WTC11 (cell line): ENCODE results near the gene RNF126.

ENCODE experiments used
- CBFB ChIP-seq: sonication (generic); formaldehyde crosslinking; IDR thresholded peaks from 2 replicates; pipeline ENCODE4 v1.8.1; 2022; ENCODE audit warnings: mild to moderate bottlenecking, low read depth, missing genetic modification reagents
- CREB1 ChIP-seq: sonication (generic); formaldehyde crosslinking; IDR thresholded peaks from 2 replicates; pipeline ENCODE4 v1.8.0; 2023; ENCODE audit warnings: mild to moderate bottlenecking, missing genetic modification reagents
- CTCF ChIP-seq: fragments of 200-600 bp; IDR thresholded peaks from 2 replicates; pipeline ENCODE4 v1.8.0; 2022; ENCODE audit warnings: antibody characterized with exemption
- FOXK1 ChIP-seq: sonication (generic); formaldehyde crosslinking; IDR thresholded peaks from 2 replicates; pipeline ENCODE4 v1.8.0; 2022; ENCODE audit warnings: mild to moderate bottlenecking, moderate library complexity, missing genetic modification reagents
- IRF2 ChIP-seq: sonication (generic); formaldehyde crosslinking; IDR thresholded peaks from 2 replicates; pipeline ENCODE4 v1.8.0; 2022; ENCODE audit warnings: low read depth, missing genetic modification reagents, borderline replicate concordance
- KAT7 ChIP-seq: sonication (generic); formaldehyde crosslinking; IDR thresholded peaks from 2 replicates; pipeline ENCODE4 v1.8.1; 2023; ENCODE audit warnings: missing genetic modification reagents, mild to moderate bottlenecking, borderline replicate concordance
- NFYB ChIP-seq: sonication (generic); formaldehyde crosslinking; conservative IDR thresholded peaks from 2 replicates; pipeline ENCODE4 v1.8.0; 2022; ENCODE audit warnings: low read depth, missing genetic modification reagents
- RORB ChIP-seq: fragments of 250-450 bp; sonication (Bioruptor Pico); IDR thresholded peaks from 2 replicates; pipeline ENCODE4 v1.9.0; 2021; ENCODE audit warnings: mild to moderate bottlenecking
- SP1 ChIP-seq: sonication (generic); formaldehyde crosslinking; conservative IDR thresholded peaks from 2 replicates; pipeline ENCODE4 v1.8.1; 2022; ENCODE audit warnings: missing genetic modification reagents
- TEAD4 ChIP-seq: sonication (generic); formaldehyde crosslinking; IDR thresholded peaks from 2 replicates; pipeline ENCODE4 v1.8.0; 2022; ENCODE audit warnings: mild to moderate bottlenecking, missing genetic modification reagents
- ZBTB43 ChIP-seq: sonication (generic); formaldehyde crosslinking; IDR thresholded peaks from 2 replicates; pipeline ENCODE4 v1.8.1; 2023; ENCODE audit warnings: mild to moderate bottlenecking, missing genetic modification reagents
- TF ChIP-seq, protein P1 (sequence below): sonication (generic); formaldehyde crosslinking; conservative IDR thresholded peaks from 2 replicates; pipeline ENCODE4 v1.8.1; 2023; ENCODE audit warnings: mild to moderate bottlenecking, low read depth, missing genetic modification reagents, moderate library complexity
- TF ChIP-seq, protein P2 (sequence below): sonication (generic); formaldehyde crosslinking; IDR thresholded peaks from 2 replicates; pipeline ENCODE4 v1.8.1; 2022; ENCODE audit warnings: low read depth, missing genetic modification reagents, borderline replicate concordance
- TF ChIP-seq, protein P3 (sequence below): sonication (generic); formaldehyde crosslinking; IDR thresholded peaks from 2 replicates; pipeline ENCODE4 v1.8.1; 2023; ENCODE audit warnings: mild to moderate bottlenecking, moderate library complexity, missing genetic modification reagents

DNA sequence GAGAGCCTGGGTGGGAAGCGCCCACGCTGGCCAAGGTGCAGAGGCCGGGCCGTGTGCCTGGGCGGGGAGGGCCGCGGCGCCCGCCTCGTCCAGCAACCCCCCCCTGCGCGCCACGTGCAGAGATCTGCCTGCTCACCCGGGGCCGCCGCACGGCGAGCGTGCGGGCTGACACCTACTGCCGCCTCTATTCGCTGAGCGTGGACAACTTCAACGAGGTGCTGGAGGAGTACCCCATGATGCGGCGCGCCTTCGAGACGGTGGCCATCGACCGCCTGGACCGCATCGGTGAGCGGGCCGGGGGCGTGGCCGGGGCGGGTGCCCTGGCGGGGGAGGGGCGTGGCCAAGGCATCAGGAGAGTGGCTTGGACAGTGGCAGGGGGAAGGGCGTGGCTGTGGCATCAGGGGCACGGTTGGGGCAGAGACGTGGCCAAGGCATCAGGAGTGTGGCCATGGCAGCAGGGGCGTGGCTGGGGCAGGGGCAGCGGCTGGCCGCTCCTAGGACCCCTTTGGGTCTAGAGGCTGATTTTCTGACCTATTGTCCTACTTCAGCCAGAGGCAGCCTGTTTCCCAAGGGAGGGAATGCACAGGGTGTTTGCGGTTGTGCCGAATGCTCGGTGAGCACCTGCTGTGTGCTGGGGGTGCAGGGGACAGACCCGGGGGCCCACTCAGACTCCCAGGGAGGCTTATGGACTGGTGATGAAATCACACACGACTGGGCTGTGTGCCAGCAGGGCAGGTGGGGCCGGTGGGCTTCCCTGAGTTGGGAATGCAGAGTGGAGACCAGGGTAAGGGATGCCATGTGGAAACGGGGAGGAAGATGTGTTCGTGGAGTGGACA, 49.1 kb downstream of the RNF126 start:
- no peak for TF ChIP-seq CTCF
- no peak for TF ChIP-seq CREB1 (CRISPR knock-in tag)
- no peak for TF ChIP-seq IRF2
- no peak for TF ChIP-seq KAT7 (CRISPR knock-in tag)
- TF ChIP-seq, protein P1, sequence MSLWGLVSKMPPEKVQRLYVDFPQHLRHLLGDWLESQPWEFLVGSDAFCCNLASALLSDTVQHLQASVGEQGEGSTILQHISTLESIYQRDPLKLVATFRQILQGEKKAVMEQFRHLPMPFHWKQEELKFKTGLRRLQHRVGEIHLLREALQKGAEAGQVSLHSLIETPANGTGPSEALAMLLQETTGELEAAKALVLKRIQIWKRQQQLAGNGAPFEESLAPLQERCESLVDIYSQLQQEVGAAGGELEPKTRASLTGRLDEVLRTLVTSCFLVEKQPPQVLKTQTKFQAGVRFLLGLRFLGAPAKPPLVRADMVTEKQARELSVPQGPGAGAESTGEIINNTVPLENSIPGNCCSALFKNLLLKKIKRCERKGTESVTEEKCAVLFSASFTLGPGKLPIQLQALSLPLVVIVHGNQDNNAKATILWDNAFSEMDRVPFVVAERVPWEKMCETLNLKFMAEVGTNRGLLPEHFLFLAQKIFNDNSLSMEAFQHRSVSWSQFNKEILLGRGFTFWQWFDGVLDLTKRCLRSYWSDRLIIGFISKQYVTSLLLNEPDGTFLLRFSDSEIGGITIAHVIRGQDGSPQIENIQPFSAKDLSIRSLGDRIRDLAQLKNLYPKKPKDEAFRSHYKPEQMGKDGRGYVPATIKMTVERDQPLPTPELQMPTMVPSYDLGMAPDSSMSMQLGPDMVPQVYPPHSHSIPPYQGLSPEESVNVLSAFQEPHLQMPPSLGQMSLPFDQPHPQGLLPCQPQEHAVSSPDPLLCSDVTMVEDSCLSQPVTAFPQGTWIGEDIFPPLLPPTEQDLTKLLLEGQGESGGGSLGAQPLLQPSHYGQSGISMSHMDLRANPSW (CRISPR knock-in tag), result no peak
- no peak for TF ChIP-seq ZBTB43
- no peak for TF ChIP-seq TEAD4
- TF ChIP-seq, protein P2, sequence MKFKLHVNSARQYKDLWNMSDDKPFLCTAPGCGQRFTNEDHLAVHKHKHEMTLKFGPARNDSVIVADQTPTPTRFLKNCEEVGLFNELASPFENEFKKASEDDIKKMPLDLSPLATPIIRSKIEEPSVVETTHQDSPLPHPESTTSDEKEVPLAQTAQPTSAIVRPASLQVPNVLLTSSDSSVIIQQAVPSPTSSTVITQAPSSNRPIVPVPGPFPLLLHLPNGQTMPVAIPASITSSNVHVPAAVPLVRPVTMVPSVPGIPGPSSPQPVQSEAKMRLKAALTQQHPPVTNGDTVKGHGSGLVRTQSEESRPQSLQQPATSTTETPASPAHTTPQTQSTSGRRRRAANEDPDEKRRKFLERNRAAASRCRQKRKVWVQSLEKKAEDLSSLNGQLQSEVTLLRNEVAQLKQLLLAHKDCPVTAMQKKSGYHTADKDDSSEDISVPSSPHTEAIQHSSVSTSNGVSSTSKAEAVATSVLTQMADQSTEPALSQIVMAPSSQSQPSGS, result no peak
- TF ChIP-seq, protein P3, sequence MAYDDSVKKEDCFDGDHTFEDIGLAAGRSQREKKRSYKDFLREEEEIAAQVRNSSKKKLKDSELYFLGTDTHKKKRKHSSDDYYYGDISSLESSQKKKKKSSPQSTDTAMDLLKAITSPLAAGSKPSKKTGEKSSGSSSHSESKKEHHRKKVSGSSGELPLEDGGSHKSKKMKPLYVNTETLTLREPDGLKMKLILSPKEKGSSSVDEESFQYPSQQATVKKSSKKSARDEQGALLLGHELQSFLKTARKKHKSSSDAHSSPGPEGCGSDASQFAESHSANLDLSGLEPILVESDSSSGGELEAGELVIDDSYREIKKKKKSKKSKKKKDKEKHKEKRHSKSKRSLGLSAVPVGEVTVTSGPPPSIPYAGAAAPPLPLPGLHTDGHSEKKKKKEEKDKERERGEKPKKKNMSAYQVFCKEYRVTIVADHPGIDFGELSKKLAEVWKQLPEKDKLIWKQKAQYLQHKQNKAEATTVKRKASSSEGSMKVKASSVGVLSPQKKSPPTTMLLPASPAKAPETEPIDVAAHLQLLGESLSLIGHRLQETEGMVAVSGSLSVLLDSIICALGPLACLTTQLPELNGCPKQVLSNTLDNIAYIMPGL (CRISPR knock-in tag), result no peak
- no peak for TF ChIP-seq SP1 (CRISPR knock-in tag)
- TF ChIP-seq CBFB, result no peak
- TF ChIP-seq FOXK1 (CRISPR knock-in tag), result no peak
- no peak for TF ChIP-seq RORB
- TF ChIP-seq NFYB, result no peak
